IPS DF 4.7 (cell line): ENCODE data around the gene ATAD2B.
"Not testable (repeated sequence)": the region's sequence is repeated elsewhere in the genome, so short reads cannot be mapped to it uniquely, and the experiment has no call there.

Source experiments
- DNase-seq: peaks from one replicate; pipeline ENCODE4 v3.0.0-alpha.2; 2013; ENCODE audit warnings: low spot score; ENCODE audit errors: extremely low read depth

Gene ATAD2B

GRCh38 chr2:23746141-23746863 is 180.6 kb downstream of the ATAD2B start:
- no peak for DNase-seq

- no peak for DNase-seq
These were observed 181.2 kb downstream of the ATAD2B start for GRCh38 chr2:23745726-23746105.

- no peak for DNase-seq
These were observed 181.7 kb downstream of the ATAD2B start for GRCh38 chr2:23745068-23745725.

- not testable (repeated sequence) for DNase-seq
These were observed 190.1 kb downstream of the ATAD2B start for GRCh38 chr2:23736783-23737182.

GRCh38 chr2:23734416-23734815 is 192.5 kb downstream of the ATAD2B start:
- no peak for DNase-seq

- not testable (repeated sequence) for DNase-seq
These were observed 203.9 kb downstream of the ATAD2B start for GRCh38 chr2:23723029-23723428.

GRCh38 chr2:23722255-23722654 is 204.7 kb downstream of the ATAD2B start:
- no peak for DNase-seq

GRCh38 chr2:23721454-23721826 is 205.5 kb downstream of the ATAD2B start:
- DNase-seq = no peak

GRCh38 chr2:23720705-23721453 is 206.0 kb downstream of the ATAD2B start:
- no peak for DNase-seq

GRCh38 chr2:23719716-23720115 is 207.2 kb downstream of the ATAD2B start:
- no peak for DNase-seq

GRCh38 chr2:23718931-23719700 is 207.8 kb downstream of the ATAD2B start:
- no peak for DNase-seq

- DNase-seq = no peak
These were observed 213.6 kb downstream of the ATAD2B start for GRCh38 chr2:23713351-23713750.

GRCh38 chr2:23712756-23713151 is 214.2 kb downstream of the ATAD2B start:
- DNase-seq = no peak

- no peak for DNase-seq
These were observed 214.8 kb downstream of the ATAD2B start for GRCh38 chr2:23711979-23712755.

- no peak for DNase-seq
These were observed 217.6 kb downstream of the ATAD2B start for GRCh38 chr2:23709311-23709710.

GRCh38 chr2:23708771-23709170 is 218.2 kb downstream of the ATAD2B start:
- DNase-seq = no peak

GRCh38 chr2:23707096-23707495 is 219.8 kb downstream of the ATAD2B start:
- no peak for DNase-seq

- no peak for DNase-seq
These were observed 220.3 kb downstream of the ATAD2B start for GRCh38 chr2:23706613-23707078.

- no peak for DNase-seq
These were observed 220.9 kb downstream of the ATAD2B start for GRCh38 chr2:23705771-23706612.
